ENCODE results near the gene ADCY9. TPM values are rescaled to one million over a fixed set of nuclear protein-coding genes. Genes with fewer than 3 reads are reported as not detected.

The ADCY9 gene
- total RNA-seq, 1 donor from 2014 or later, result 48.2 TPM

DNA sequence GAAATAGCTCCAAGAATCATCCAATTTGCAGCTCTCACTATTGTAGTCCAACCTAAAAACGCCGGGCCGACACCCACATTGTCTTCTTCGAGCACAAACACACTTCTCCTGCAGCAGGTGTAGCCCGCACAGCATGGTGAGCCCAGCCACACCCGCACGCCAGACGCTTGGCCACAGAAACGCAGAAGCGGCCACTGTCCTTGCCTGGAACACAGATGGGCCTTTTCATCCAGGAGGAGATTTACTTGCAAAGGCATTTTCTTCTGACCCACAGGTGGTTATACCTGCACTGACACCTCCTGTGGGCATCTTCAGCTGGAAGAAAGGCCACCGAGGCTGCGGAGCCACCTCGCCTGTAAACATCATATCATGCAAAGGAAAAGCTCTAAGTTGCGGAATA is 98.4 kb downstream of the ADCY9 start:
- ATAC-seq, result no peak
- no peak for DNase-seq (ENCODE audit: missing footprints)
- intact Hi-C loops (cut with DNase I), result no loop called here

DNA sequence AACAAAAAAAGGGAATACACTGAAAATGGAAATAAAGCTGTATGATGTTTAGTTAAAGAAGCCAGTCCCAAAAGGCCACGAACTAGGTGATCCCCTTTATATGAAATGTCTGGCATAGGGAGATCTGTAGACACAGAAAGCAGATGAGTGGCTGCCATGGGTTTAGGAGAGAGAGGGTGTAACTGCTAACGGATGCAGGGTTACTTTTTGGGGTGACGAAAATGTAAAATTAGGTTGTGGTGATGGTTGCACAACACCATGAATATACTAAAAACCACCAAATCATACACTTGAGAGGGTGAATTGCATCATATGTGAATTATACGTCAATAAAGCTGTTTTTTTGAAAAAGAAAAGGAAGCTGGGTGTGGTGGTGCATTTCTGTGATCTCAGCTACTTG is 99.6 kb downstream of the ADCY9 start:
- ATAC-seq (no peak), DNase-seq (ENCODE audit: missing footprints) (no peak)
- intact Hi-C loops (cut with DNase I), result no loop called here

DNA sequence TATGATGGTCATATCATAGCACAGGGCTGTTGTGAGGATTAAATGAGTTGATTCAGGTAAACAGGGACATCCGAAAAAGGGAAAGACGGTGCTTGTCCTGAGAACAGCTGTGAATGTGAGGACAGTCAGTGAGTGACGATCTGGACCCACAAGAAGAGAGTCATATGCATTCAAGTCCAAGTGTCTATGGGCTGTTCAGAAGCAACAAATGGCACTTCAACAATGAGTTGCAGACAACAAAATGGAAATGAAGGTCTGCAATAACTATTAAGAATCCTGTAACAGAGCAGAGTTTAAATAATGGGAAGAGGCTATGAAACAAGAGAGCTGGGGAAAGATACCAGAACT is 100.3 kb downstream of the ADCY9 start:
- intact Hi-C loops (cut with DNase I), result no loop called here
- ATAC-seq, result no peak
- no peak for DNase-seq (ENCODE audit: missing footprints)

DNA sequence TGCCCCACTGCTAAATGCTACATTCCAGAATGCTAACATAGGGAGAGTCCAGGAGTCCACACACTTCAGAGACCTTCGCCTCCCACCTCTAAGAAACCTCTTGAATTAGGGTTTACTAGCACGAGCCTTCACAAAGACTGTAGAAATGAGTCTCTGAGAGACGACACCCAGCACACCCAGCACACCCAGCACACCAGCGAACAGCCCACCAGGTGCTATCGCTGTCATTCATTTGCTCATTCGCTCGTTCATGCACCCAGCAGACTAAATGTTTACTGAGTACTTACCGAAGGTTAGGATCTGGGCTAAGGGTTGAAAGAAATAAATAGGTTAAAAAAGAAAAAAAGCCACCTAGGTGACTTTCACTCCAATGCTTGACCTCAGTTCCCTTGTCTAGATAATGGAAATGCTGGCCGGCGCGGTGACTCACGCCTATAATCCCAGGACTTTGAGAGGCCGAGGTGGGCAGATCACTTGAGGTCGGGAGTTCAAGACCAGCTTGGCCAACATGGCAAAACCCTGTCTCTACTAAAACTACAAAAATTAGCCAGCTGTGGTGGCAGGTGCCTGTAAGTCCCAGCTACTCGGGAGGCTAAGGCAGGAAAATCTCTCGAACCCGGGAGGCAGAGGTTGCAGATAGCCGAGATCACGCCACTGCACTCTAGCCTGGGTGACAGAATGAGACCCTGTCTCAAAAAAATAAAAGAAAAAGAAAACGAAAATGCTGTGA is 100.8 kb downstream of the ADCY9 start:
- DNase-seq (ENCODE audit: missing footprints) (no peak), ATAC-seq (no peak)
- intact Hi-C loops (cut with DNase I), result no loop called here

DNA sequence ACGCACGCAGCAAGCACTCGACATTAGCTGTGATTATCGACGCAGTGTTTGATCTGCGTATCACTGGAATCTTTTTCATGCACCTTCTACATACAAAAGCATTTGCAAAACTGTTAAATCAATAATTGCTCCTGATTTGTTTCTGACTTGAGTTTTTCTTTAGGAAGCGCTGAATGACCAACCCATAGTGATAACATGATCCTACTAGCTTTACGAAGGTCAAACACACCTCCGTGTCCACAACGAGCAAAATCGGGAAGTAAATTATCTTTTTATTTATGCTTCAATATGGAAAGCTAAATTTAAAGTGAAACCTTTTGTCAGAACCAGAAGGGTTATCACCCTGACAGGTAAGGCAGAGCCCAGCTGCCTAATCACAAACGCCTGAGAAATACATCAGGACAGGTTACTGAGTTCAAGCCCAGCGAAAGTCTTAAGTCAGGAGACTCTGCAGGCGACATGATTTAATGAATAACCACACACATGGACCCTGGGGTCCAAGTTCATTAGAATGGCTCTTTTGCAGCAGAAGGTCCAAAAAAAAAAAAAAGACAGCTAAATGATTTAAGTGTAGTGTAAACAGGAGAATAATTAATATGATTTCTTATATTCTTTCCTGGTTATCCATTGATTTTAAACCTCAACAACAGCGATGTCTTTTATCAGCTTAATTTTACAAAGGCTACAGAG is 104.2 kb downstream of the ADCY9 start:
- intact Hi-C loops (cut with DNase I), result no loop called here
- ATAC-seq (no peak), DNase-seq (ENCODE audit: missing footprints) (no peak)

DNA sequence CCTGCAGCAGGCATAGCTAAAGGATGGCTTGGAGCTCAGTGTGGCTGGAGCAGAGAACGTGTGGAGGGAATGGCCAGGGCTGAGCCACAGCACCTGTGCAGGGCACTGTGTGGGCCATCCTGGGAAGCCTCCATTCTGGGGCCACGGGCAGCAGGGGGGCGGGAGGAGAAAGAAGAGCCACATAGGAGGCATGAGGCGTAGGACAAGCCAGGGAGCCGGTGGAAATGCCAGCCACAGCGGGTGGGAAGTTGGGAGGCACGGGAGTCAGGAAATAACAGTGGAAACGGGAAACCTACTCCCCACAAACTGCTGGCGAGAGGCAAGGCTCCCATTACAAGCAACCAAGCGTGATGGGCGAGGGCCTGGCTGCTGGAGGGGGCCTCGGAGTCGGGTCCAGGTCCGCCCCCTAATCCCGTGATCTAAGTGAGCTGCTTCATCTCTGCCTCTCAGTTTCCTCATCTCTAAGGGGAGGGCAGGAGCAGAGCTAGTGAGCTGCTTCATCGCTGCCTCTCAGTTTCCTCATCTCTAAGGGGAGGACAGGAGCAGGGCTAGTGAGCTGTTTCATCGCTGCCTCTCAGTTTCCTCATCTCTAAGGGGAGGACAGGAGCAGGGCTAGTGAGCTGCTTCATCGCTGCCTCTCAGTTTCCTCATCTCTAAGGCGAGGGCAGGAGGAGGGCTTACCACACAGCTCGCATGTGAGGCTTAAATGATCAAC is 104.9 kb downstream of the ADCY9 start:
- ATAC-seq, result no peak
- DNase-seq (ENCODE audit: missing footprints), result no peak
- intact Hi-C loops (cut with DNase I), result no loop called here

DNA sequence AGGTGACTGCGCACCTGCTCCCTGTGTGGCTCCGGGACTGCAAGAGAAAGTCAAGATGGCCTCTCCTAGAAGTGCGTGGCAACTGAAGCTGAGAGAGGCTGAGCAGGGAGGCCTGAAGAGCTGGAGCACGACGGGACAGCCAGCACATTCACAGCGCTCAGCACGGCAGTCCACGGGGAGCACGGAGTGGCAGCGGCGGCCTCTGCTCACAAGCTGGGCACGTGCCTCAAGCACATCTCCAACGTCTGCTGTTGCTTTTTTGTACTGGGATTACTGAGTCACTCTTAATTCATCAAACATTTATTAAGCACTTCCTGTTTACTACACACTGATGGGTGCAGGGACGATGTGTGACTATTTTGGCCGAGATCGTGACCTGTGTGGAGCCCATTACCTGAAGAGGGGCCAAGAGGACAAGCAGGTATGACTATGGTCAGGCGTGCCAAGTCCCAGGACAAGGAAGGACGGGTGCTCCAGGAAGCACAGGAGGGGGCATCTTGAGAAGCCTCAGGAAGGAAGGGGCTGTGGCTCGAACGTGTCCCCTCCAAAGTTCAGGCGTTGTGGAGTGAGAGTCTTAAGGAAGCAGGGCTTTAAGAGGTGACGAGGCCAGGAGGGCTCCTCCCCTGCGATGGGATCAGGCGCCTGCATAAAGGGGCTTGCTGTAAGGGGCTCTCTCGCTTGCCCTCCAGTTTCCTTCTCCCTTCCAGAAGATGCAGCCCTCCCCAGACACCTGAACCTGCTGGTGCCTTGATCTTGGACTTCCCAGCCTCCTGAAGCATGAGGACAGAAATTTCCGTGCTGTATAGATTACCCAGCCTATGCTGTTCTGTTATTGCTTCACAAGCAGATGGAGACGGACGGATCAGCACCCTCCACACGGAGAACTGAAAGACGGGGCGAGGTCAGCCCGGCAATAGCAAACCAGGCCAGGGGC is 105.8 kb downstream of the ADCY9 start:
- ATAC-seq (no peak), DNase-seq (ENCODE audit: missing footprints) (no peak)

DNA sequence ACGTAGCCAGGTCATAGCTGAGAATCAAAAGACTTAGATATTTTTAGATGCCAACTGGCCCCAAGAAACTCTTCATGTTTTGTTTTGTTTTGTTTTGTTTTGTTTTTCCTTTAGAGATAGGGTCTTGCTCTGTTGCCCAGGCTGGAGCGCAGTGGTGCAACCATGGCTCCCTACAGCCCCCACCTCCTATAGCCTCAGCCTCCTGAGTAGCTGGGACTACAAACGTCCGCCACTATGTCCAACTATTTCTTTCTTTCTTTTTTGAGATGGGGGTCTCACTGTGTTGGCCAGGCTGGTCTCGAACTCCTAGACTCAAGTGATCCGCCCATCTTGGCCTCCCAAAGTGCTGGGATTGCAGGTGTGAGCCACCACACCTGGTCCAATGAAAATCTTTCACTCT is 107.1 kb downstream of the ADCY9 start:
- ATAC-seq (no peak), DNase-seq (ENCODE audit: missing footprints) (no peak)
- intact Hi-C loops (cut with DNase I), result no loop called here

More for the DNA sequence above, 105.8 kb downstream of the ADCY9 start:
- intact Hi-C loops (cut with DNase I), result no loop called here

DNA sequence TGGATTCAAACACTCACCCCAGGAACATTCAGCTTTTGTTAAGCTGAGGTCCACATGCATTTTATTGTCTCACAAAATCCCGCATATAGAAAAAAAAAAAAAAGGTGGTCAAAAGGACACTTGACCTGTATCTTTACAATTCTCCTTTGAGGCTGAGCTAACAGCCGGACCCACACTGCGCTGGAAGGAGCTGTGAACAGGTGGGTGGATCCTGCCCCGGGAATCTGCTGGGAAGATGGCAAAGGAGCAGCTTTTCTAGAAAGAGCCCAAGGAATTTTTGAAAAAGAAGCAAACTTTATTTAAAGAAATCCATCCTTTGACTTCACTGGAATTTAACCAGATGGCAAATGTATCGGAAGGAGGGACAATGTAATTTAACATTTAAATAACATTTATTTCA is 108.1 kb downstream of the ADCY9 start:
- DNase-seq (ENCODE audit: missing footprints), result no peak

DNA sequence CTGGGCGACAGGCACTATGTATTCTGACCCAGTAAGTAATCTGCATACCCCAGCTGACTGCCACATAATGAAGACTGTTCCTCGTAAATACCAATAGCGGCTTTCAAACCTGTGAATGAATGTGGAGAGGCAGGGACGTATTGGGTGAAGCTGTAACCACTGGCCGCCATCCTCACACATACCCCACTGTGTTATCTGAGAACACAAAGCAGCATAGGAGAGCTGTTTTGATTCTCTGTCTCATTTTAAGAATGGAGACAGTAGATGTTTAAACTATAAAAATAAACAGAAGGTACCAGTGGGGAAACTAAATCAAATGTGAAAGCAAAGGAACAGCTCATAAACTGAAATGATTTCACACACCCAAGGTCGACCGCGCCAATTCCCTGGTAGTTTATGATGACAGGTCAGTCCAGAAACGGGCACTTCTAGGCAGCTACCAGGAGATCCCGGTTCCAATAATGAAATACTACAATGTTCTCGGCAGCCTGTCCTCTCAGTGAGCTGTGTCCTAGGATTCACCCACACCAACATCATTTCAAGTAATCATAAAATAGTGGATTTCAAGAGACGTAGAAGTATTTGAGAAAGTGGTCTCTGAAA is 109.7 kb downstream of the ADCY9 start:
- intact Hi-C loops (cut with DNase I), result no loop called here
- no peak for ATAC-seq
- DNase-seq (ENCODE audit: missing footprints), result no peak

More for the DNA sequence above, 108.1 kb downstream of the ADCY9 start:
- intact Hi-C loops (cut with DNase I), result no loop called here
- no peak for ATAC-seq

DNA sequence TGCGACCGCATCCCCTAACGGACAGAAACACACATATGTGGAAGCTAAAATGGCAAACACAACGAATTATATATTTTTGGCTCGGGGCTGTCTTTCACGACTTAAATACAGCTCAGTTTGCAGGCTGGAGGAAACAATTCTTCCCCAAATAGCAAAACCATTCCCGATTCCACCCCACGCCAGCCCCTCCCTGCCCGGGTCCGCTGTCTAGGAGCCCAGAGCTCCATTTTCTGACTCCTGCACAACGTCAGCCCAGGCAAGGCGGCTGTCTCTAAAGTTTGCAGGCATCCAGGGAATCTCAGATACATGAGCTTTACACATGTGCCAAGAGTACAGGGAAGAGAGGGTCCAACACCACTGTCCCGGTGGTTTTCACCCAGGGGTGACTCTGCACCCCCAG is 110.5 kb downstream of the ADCY9 start:
- intact Hi-C loops (cut with DNase I), result no loop called here
- peak; percentile 15 for ATAC-seq
- DNase-seq (ENCODE audit: missing footprints), result no peak

DNA sequence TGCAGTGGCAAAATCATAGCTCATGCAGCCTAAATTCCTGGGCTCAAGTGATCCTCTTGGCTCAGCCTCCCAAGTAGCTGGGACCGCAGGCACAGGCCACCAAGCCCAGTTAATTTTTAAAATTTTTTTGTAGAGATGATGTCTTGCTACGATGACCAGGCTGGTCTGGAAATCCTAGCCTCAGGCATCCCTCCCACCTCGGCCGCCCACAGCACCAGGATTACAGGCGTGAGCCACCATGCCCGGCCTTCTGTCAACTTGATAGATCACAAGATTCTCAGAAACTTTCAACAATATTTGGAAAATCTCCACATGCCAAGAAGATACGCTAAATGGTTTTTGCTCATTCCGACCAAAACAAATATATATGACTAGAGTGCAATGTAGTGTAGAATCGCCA is 111.0 kb downstream of the ADCY9 start:
- no peak for ATAC-seq
- no peak for DNase-seq (ENCODE audit: missing footprints)
- intact Hi-C loops (cut with DNase I), result no loop called here

DNA sequence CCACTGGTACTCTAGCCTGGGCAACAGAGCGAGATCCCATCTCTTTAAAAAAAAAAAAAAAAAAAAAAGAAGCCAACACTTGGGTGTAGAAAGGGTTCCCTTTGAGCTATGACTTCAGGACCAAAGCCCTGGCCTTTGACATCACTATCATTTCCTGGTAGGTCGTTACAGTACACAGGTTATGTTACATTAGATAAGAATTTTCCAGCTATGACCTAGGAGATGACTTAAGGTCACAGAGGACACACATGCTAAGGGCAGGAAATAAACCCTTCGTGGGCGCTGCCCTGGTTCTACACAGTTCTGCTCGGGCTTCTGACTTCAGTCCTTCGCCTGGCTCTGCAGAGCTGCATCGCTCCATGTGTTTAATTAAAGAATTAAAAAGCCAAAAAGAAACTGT is 112.0 kb downstream of the ADCY9 start:
- ATAC-seq (no peak), DNase-seq (ENCODE audit: missing footprints) (no peak)
- intact Hi-C loops (cut with DNase I), result no loop called here

DNA sequence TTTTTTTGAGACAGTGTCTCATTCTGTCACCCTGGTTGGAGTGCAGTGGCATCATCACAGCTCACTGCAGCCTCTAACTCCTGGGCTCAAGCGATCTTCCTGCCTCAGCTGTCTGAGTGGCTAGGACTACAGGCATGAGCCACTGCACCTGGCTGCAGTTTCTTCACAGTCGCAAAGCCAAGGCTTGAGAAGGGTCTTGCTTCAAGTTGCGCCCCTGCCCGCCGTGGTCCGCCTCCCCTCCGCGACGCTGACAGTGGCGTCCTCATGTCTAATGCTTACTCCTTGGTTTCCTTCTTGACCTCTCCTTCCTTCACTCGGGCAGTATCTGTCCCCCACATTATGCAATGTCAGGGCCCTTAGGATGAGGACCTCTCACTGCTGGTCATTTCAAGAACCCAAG is 112.7 kb downstream of the ADCY9 start:
- no peak for DNase-seq (ENCODE audit: missing footprints)
- ATAC-seq, result no peak
- intact Hi-C loops (cut with DNase I), result no loop called here

DNA sequence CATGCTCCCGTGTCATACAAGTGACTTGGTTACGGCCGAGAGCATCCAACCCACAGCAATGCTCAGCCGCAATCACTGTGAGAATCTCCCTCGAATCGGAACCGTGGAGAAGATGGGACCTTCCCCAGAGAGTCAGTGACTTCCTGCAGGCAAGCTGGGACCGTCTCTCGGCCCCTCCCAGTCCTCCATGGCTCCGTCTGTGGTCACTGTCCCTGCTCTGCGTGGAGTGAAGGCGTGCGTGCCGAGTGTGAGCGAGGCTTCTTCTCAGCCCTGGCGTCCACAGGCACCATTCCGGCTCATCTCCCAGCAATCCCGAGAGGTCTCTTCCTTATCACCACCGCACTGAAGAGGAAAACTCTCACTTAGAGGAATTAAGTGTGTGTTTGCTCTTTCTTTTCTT is 113.1 kb downstream of the ADCY9 start:
- intact Hi-C loops (cut with DNase I), result no loop called here
- no peak for DNase-seq (ENCODE audit: missing footprints)
- no peak for ATAC-seq

DNA sequence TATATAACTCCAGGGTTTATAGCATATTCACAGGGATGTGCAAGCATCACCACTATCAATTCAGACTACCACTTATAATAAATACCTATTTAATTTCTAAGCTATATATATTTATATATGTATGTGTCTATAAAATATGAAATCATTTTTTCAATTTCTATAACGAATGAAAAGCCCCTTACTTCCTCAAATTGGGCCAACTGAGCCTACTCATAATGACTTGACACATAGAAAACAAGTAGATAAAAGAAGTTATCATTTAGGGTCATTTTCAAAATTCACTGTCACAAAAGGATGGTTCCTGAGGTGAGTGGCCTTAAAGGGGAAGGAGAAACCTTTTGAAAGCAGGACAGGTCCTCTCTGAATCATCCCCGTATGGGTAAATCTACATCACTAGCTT is 114.1 kb downstream of the ADCY9 start:
- no peak for ATAC-seq
- intact Hi-C loops (cut with DNase I), result no loop called here
- DNase-seq (ENCODE audit: missing footprints), result no peak

DNA sequence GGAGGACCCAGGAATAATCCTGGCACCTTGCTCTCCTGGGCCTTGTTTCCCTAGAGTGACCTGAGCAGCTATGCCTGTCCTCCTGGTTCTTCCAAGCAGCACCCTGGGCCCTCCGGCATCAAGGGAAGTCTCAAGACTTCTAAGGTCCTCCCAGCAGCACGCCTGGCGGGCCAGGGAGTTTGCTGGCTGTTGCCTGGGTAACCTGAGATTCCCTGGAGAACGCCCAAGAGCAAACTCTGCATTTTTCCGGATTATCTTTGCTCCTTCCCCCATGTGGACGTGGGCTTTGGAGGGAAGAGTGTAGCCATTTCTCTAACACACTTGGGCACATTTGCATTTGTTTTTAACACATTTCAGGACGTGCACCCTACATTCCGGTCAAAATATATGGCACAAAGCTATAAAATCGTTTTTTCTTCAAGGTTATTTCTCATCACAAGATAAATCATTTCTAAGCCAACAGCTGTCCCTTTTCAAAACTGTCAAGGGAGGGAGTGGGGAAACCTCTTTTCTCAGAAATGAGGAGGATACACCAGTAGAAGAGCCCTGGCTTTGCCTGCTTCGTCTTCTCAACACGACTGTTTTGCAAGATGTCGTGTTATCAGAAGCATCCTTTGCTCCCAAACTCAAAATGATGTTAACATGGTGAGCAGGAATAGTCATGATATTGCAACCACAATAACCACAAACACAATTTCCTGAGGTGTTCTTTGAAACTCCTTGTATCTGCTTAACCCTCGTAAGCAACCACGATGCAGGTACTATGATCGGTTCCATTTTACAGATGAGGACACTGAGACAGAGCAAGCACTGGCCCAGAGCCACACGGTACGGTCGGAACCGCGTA is 116.5 kb downstream of the ADCY9 start:
- ATAC-seq (peak; percentile 74), DNase-seq (ENCODE audit: missing footprints) (no peak)
- intact Hi-C loops (cut with DNase I), result no loop called here

All from Right ventricle myocardium inferior (tissue), 1 donor.